Fibroblast of skin of abdomen (primary cell): Measurements from ENCODE around the gene A2M. TPM values are rescaled to one million over a fixed set of nuclear protein-coding genes. Genes with fewer than 3 reads are reported as not detected.
A peak's percentile ranks its signal among the peaks of the same experiment; 100 is the strongest.
"Not testable (repeated sequence)": the region's sequence is repeated elsewhere in the genome, so short reads cannot be mapped to it uniquely, and the experiment has no call there.

Experiments used
- DNase-seq: peaks from one replicate; pipeline ENCODE4 v3.0.0-alpha.2; 2013
- polyA plus RNA-seq, 2 experiments: library from polyadenylated mRNA; unstranded; fragments of 120-200 nt; gene quantifications; one replicate each; pipeline ENCODE4 v1.2.1, GENCODE V29; 2013; ENCODE audit not compliant: insufficient read length in 2 of 2

Gene A2M
- polyA plus RNA-seq (2013, experiment 1 of 2; ENCODE audit: insufficient read length): 1.3 TPM
- polyA plus RNA-seq (2013, experiment 2 of 2; ENCODE audit: insufficient read length): 1.3 TPM

- DNase-seq: no peak
Observed at GRCh38 chr12:9115731-9116559, at the start of gene A2M. Gene A2M (minus strand): TSS chr12:9115919. CDS start chr12:9115849, 70 bp downstream.

- DNase-seq: no peak
Observed at GRCh38 chr12:9163392-9163791, 47.7 kb upstream of the A2M start.

- DNase-seq: no peak
Observed at GRCh38 chr12:9156119-9156518, 40.4 kb upstream of the A2M start.

GRCh38 chr12:9149372-9149771, 33.7 kb upstream of the A2M start:
- no peak for DNase-seq

- DNase-seq: no peak
Observed at GRCh38 chr12:9148926-9149325, 33.2 kb upstream of the A2M start.

GRCh38 chr12:9147461-9147860, 31.7 kb upstream of the A2M start:
- no peak for DNase-seq

- no peak for DNase-seq
Observed at GRCh38 chr12:9144730-9145106, 29.0 kb upstream of the A2M start.

GRCh38 chr12:9143929-9144729, 28.4 kb upstream of the A2M start:
- no peak for DNase-seq

GRCh38 chr12:9143137-9143536, 27.4 kb upstream of the A2M start:
- DNase-seq: no peak

- not testable (repeated sequence) for DNase-seq
Observed at GRCh38 chr12:9139588-9140290, 24.0 kb upstream of the A2M start.

GRCh38 chr12:9135903-9136310, 20.2 kb upstream of the A2M start:
- DNase-seq: no peak

- DNase-seq: no peak
Observed at GRCh38 chr12:9134981-9135628, 19.4 kb upstream of the A2M start.

- DNase-seq: peak; percentile 5
Observed at GRCh38 chr12:9133216-9133916, 17.6 kb upstream of the A2M start.

GRCh38 chr12:9132008-9132535, 16.4 kb upstream of the A2M start:
- no peak for DNase-seq

GRCh38 chr12:9130244-9130643, 14.5 kb upstream of the A2M start:
- DNase-seq: no peak

- DNase-seq: no peak
Observed at GRCh38 chr12:9127936-9128663, 12.4 kb upstream of the A2M start.

GRCh38 chr12:9127484-9127883, 11.8 kb upstream of the A2M start:
- DNase-seq: no peak

GRCh38 chr12:9124383-9125031, 8.8 kb upstream of the A2M start:
- no peak for DNase-seq

- DNase-seq: no peak
Observed at GRCh38 chr12:9123781-9124382, 8.2 kb upstream of the A2M start.

- DNase-seq: no peak
Observed at GRCh38 chr12:9122091-9122609, 6.4 kb upstream of the A2M start.
